NCI-H1694 treated with DMSO at 0.1 percent for 48 hours (cell line): ENCODE results near the gene PGBD5.

Source experiments
- DNase-seq: peaks from one replicate; lab custom pipeline; 2025; lab: John Stamatoyannopoulos, UW

PGBD5 gene

GRCh38 chr1:230347896-230348295 lies 78.2 kb downstream of the PGBD5 start:
- peak; percentile 23 for DNase-seq

- no peak for DNase-seq
Measured at GRCh38 chr1:230345139-230345885, 80.8 kb downstream of the PGBD5 start.

- no peak for DNase-seq
Measured at GRCh38 chr1:230342699-230343098, 83.4 kb downstream of the PGBD5 start.

GRCh38 chr1:230342019-230342418 lies 84.1 kb downstream of the PGBD5 start:
- no peak for DNase-seq

- DNase-seq = no peak
Measured at GRCh38 chr1:230341162-230341546, 85.0 kb downstream of the PGBD5 start.

GRCh38 chr1:230340526-230341161 lies 85.5 kb downstream of the PGBD5 start:
- no peak for DNase-seq

- no peak for DNase-seq
Measured at GRCh38 chr1:230339033-230339432, 87.1 kb downstream of the PGBD5 start.

GRCh38 chr1:230337266-230337665 lies 88.9 kb downstream of the PGBD5 start:
- no peak for DNase-seq

GRCh38 chr1:230335861-230336522 lies 90.1 kb downstream of the PGBD5 start:
- no peak for DNase-seq

- no peak for DNase-seq
Measured at GRCh38 chr1:230334447-230334837, 91.7 kb downstream of the PGBD5 start.

- no peak for DNase-seq
Measured at GRCh38 chr1:230333590-230334446, 92.3 kb downstream of the PGBD5 start.

GRCh38 chr1:230332575-230333066 lies 93.5 kb downstream of the PGBD5 start:
- no peak for DNase-seq

GRCh38 chr1:230332061-230332460 lies 94.1 kb downstream of the PGBD5 start:
- no peak for DNase-seq

GRCh38 chr1:230330157-230330556 lies 96.0 kb downstream of the PGBD5 start:
- no peak for DNase-seq

- DNase-seq = no peak
Measured at GRCh38 chr1:230328342-230329015, 97.7 kb downstream of the PGBD5 start.

GRCh38 chr1:230327892-230328284 lies 98.2 kb downstream of the PGBD5 start:
- DNase-seq = no peak

GRCh38 chr1:230326971-230327891 lies 98.9 kb downstream of the PGBD5 start:
- DNase-seq = no peak

GRCh38 chr1:230323686-230324085 lies 102.4 kb downstream of the PGBD5 start:
- DNase-seq = no peak

GRCh38 chr1:230322967-230323547 lies 103.1 kb downstream of the PGBD5 start:
- DNase-seq = no peak

- DNase-seq = no peak
Measured at GRCh38 chr1:230322421-230322756, 103.7 kb downstream of the PGBD5 start.
